GM19043 (cell line): ENCODE results near the gene PDE6A.

Source experiments
- ATAC-seq: cut with Tn5 transposase; IDR thresholded peaks from one replicate; pipeline ENCODE4 v1.9.1; 2021; ENCODE audit warnings: low read depth; ENCODE audit not compliant: unreplicated experiment

The PDE6A gene

DNA sequence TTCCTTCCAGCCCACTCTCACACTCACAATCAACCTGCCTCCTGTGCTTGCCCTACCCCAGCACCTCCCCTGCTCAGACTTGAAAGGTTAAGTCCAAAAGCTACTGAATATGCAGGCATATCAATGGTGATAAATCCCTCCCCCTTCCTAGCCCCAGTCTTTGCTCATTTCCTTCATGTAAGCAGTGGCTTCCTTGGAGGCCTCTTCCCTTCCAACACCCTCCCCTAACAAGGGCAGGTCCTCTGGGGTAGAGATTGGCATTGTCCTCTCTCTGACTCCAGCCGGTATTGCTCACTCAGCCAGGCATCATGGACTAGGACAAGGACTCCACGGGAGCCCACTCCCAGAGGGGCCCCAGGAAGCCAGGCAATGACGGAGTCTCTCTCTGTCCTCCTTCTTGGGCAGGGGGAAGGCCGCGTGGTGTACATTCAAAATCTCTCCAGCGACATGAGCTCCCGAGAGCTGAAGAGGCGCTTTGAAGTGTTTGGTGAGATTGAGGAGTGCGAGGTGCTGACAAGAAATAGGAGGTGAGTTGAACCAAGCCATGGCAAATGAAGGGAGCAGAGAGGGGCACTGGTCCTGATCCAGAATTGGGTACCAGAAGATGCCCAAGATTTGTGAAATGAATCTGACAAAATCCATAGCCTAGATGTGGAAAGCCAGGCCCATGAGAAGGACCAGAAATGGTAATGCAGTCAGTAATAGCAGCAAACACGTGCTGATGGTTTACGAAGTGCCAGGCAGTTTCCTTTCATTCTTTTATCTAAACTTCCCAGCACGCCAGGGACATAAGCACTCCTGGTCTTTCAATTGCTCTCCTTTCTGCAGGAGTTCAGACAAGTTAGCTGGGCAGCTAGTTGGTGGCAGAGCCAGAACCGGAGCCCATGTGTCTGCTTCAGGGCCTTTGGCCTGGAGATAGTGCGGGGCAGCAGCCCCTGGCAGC is 102.5 kb downstream of the PDE6A start:
- ATAC-seq = no peak

DNA sequence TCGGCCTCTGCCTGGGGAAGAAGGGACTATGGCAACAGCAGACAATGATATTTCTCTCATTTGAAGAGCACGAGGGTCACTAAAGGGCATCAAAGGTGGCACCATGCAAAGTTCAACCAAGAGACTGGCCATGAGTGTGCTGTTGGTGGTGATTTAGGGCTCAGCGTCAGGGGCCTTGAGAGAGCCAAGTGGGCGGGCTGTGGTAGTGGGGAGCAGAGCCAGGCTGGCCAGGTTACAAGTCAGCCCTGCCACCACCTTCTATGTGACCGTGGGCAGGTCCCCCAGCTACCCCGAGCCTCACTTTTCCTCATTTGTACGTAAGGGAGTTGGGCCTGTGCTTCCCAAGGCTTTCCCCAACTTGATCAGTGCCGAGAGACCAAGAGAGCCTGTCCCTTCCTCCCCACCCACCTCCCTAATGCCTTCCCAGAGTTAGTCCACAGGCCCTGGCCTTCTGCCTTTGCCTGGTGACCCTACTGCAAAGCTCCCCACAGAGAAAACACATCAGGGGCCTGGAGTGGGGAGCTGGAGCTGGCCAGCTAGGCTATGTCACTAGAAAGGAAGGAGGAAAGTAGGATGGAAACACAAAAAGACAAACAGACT is 104.3 kb downstream of the PDE6A start:
- no peak for ATAC-seq

DNA sequence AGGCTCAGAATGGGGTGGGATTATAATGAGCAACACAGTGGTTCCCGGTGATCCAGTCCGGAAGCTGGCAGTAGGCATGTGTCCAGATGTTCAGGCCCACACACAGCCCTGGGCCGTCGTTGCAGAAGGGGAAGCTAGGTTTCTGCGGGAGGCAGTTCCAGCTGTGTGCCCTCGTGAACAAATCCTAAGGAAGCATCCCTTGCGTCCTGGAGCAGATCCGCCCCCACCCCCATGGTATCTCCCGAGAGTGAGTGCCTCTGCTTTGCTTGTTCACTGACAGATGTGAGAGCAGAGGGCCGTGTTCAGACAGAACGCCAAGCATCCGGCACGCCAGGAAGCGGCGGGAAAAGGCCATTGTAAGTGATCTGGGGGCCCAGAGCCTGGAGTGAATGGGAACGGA is 104.8 kb downstream of the PDE6A start:
- no peak for ATAC-seq

DNA sequence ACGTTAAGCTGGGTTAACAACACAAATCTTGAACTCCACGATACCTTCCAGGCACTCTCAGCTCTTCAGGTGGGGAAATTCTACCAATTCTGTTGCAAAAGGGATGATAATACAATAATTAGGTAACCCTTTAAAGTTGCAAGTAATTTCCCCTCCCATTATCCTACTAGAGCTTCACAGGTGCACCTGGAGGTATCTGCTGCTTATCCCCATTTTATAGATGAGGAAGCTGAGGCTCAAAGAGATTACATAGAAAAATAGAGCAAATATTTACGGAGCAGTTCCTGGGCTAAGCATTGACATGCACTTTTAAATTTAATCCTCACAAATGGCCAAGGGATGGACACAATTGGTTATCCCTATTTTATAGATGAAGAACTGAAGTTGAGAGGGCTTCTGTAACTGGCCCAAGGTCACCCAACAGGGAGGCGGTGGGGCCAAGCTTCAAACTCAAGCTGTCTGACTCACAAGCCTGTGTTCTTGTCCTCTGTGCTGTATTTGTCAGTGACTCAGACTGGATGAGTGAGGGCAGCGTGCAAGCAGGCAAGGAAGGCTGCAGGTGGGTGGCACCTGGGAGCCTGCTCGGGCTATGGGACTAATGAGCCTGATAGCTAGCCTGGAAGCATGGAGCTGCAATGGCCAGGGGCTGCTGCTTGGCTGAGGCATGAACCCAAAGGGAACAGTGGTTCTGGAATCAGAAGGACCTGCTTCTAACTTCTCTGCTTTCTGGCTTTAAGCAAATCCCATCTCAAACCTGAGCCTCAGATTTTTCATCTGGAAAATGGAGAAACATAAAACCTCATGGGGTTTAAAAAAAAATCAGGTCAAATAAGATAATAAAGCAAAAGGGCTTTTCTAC is 105.5 kb downstream of the PDE6A start:
- no peak for ATAC-seq

DNA sequence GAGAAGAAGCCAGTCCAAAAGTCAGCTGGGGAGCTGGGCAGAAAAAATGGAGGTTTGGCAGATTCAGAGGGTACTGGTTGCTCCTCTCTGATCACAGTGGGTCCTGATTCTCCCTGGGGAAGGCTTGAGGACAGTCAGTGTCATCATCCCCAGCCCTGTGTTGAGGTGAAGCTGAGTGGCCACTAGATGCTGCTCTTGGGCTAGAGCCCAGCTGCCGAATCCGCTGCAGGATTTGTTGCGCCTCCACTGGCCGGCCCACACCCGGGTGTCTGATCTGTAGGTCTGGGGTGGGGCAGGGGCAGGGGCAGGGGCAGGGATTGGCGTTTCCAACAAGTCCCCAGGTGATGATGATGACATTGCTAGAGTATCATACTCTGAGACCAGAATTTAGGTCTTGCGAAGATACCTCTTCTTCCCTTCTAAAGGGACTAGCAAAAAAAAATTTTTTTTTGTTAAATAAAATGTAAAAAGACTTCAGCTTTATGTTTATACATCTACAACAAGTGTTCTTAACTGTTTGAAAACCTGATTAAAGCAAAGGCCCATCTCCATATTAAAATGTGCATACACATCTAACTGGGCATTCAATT is 106.8 kb downstream of the PDE6A start:
- no peak for ATAC-seq

DNA sequence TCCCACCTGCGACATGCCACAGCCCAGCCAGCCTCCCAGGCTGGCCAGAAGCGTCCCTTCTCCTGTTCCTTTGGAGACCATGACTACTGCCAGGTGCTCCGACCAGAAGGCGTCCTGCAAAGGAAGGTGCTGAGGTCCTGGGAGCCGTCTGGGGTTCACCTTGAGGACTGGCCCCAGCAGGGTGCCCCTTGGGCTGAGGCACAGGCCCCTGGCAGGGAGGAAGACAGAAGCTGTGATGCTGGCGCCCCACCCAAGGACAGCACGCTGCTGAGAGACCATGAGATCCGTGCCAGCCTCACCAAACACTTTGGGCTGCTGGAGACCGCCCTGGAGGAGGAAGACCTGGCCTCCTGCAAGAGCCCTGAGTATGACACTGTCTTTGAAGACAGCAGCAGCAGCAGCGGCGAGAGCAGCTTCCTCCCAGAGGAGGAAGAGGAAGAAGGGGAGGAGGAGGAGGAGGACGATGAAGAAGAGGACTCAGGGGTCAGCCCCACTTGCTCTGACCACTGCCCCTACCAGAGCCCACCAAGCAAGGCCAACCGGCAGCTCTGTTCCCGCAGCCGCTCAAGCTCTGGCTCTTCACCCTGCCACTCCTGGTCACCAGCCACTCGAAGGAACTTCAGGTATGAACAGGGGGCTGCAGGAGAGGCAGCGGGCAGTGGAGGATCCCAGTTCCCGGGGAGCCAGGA is 108.0 kb downstream of the PDE6A start:
- no peak for ATAC-seq

DNA sequence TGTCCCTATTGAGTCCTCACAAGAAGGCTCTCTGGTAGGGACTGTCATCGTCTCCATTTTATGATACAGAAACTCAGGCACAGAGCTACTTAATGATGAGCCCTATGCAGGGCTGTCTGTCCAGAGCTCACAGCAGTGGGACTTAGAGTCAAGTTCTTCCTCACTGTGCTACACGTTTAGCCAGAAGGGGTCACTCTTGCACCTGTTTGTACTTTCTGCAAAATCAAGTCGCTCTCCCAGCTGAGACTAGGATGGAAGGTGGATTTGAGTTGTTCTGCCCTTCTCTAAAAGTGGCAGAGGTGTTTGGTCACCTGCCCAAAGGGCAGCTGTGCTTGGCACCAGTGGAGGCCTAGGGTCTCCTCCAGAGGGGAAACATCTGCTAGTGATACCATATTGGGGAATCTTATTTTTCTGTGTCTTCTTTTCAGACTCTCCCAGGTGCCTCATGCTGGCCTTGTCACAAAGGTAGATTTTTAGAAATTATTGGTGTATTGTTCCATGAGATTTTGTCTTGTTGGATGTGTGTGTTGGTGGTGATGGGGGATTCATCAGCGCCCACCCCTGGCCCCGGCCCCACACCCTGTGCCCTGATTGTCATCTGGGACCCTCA is 110.2 kb downstream of the PDE6A start:
- no peak for ATAC-seq

DNA sequence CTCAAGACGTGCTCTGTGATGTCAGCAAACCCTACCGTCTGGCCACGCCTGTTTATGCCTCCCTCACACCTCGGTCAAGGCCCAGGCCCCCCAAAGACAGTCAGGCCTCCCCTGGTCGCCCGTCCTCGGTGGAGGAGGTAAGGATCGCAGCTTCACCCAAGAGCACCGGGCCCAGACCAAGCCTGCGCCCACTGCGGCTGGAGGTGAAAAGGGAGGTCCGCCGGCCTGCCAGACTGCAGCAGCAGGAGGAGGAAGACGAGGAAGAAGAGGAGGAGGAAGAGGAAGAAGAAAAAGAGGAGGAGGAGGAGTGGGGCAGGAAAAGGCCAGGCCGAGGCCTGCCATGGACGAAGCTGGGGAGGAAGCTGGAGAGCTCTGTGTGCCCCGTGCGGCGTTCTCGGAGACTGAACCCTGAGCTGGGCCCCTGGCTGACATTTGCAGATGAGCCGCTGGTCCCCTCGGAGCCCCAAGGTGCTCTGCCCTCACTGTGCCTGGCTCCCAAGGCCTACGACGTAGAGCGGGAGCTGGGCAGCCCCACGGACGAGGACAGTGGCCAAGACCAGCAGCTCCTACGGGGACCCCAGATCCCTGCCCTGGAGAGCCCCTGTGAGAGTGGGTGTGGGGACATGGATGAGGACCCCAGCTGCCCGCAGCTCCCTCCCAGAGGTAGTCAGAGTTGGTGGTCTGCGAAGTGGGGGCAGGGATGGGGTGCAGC is 111.3 kb downstream of the PDE6A start:
- ATAC-seq = no peak

DNA sequence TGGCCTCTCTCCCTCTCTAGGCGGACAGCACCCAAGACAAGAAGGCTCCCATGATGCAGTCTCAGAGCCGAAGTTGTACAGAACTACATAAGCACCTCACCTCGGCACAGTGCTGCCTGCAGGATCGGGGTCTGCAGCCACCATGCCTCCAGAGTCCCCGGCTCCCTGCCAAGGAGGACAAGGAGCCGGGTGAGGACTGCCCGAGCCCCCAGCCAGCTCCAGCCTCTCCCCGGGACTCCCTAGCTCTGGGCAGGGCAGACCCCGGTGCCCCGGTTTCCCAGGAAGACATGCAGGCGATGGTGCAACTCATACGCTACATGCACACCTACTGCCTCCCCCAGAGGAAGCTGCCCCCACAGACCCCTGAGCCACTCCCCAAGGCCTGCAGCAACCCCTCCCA is 112.0 kb downstream of the PDE6A start:
- ATAC-seq = no peak

DNA sequence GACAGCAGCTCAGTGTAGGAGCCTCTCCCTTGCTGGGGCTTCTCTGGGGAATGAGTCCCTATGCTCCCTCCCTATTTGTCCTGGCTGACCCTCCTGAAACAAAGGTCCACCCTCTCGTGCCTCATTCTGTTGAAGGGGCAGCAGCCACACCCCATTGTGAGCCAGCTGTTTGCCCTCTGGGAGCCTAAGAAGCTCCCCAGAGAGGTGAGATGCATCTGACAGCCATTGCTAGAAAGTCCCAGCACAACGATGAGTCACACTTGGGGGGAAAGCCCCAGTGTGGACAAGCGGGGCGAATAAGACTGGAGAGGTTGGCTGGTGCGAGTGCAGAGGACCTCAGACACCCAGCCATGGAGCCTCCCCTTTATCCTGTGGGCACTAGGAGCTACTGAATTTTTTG is 113.1 kb downstream of the PDE6A start:
- ATAC-seq = peak; percentile 79

DNA sequence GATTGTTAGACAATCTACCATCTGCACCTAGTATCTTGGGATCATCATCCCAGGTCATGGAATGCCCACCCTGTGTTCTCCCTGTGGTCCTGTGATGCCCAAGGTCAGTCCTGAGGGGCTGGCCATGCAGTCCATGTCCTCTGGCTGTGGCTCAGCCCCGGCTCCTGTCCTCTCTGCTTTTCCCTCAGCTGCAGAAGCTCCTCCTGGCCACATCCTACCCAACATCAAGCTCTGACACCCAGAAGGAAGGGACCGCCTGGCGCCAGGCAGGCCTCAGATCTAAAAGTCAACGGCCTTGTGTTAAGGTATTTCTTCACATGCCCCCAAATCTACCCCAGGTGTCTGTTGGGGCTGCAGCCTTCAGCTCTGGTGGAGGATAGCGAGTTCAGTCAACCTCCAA is 114.0 kb downstream of the PDE6A start:
- ATAC-seq = no peak

DNA sequence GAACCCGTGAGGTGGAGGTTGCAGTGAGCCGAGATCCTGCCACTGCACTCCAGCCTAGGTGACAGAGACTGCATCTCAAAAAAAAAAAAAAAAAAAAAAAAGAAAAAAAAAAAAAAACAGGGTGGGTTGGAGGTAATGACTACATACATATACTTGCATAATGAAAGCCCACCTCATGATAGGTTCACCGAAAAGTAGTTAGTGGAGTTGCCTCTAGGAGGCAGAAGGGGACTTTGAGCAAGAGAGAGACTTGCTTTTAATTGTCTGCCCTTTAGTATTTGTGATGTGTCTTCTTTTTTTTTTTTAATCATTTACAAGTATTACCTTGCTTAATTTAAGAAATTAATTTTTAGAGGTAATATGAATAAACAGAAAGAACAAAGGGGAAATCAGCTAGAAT is 114.6 kb downstream of the PDE6A start:
- ATAC-seq = no peak

DNA sequence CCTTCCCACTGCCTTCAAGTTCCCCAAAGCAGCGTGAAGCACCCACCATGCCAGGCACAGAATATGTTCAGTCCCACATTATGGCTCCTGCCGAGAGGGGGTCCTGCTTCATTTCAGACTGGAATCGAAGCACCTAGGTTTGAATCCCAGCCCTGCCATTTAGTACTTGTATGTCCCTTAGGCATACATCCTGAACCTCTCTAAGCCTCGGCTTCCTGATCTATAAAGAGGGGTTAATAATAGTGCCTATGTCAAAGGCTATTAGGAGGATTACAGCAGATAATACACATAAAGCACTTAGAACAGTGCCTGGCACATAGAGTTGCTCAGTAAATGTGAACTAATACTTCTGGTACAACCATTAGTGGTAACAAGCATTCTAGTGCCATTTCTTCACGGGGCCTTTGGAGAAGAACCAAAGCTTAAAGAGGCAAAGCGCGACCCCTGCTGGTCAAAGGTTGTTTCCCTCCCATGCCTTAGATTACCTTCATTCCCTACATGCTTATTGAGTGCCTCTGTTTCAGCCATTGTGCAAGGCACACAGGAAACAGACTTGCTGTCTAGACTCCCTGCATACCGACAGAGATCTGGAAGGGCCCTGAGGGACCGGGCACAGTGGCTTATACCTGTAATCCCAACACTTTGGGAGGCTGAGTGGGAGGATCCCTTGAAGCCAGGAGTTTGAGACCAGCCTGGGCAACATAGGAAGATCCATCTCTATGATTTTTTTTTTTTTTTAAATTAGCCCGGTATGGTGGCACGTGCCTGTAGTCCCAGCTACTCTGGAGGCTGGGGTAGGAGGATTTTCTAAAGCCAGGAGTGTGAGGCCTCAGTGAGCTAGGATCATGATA is 116.2 kb downstream of the PDE6A start:
- peak; percentile 60 for ATAC-seq

DNA sequence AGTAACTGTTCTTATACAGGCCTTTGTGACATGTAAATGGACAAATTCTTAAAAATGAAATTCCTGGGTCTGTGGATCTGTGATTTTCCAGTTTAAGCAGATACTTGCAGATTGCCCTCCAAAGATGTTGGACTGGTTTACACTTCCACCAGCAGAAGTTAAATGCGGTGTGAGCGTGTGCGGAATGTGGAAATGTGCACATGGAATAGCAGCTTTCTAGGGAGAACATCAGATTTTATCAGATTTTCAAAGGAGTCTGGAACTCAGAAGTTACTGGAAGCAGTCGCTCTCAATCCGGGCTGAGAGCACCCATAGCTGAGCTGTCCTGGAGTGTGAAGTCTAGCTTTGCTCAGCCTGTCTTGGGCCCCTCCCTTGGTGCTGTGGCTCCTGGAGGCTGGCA is 117.0 kb downstream of the PDE6A start:
- no peak for ATAC-seq

DNA sequence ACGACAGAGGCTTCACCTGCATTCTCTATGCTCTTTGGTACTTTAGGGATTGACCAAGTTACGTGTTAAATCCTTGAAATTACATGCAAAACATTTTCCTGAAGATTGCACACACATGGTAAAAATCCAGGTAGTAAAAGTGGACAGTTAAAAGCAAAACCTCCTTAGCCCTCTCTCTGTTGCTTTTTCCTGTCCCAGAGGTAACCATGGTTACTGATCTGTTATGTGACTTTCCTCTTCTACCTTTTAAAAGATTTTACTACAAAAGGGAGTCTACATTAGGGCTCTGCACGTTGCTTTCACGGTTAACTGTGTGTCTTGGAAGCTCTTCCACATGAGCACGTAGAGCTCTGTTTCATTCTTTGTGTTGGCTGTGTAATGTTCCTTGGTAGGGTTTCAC is 117.5 kb downstream of the PDE6A start:
- no peak for ATAC-seq

DNA sequence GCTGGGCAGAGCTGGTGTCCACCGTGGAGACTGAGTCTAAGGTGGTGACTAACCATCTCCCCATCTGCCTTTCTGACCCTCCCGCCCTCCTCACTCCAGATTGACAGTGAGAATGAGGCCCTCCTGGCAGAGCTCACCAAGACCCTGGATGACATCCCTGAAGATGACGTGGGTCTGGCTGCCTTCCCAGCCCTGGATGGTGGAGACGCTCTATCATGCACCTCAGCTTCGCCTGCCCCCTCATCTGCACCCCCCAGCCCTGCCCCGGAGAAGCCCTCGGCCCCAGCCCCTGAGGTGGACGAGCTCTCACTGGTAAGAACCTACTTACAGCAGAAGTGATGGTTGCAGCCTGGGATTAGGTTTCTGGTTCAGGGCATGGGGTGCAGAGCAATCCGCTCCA is 118.0 kb downstream of the PDE6A start:
- ATAC-seq = no peak

DNA sequence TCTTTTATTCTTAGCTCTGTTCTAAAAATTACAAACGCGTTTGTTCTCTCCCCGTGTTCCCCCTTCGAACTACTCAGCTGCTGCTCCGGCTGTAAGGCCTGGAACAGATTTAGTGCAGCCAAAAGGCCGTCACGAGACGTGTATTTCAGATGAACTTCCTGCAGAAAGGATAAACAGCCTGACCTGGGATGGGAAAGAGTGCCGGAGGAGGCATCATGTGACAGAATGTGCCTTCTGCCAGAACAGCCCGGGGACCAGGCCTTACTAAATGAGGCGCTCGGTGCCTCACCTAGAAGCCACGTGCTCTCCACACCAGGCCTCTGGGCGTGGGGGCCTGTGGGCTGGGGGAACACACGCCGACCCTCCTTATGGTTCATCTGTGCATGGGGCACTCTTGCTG is 119.7 kb downstream of the PDE6A start:
- ATAC-seq = no peak

DNA sequence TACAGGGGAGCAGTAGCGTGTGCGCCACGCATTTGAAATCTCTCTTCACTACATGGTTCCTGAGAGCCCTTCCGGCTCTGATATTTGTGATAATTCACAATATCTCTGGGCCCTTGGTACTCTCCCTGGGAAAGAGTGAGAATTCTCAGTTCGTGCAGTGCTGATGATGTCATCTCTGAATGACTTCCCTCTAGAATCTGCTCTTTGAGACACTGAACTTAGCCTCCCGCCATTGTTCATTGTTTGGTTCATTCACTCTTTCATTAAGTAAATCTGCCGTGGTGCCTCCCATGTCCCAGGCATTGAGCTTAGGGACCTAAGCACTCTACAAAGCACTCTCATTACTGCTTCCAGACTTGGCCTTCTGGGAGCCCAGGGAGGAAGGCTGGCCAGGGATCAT is 120.5 kb downstream of the PDE6A start:
- ATAC-seq = no peak
